Measurements from ENCODE around the gene TAS2R46.
"Not testable (repeated sequence)": the region's sequence is repeated elsewhere in the genome, so short reads cannot be mapped to it uniquely, and the experiment has no call there.

TAS2R46 gene

GRCh38 chr12:11039171-11039570 lies 22.9 kb downstream of the TAS2R46 start:
- no peak for DNase-seq (ENCODE audit: low read depth)

GRCh38 chr12:11033959-11034358 lies 28.1 kb downstream of the TAS2R46 start:
- DNase-seq (ENCODE audit: low read depth), result not testable (repeated sequence)

- no peak for DNase-seq (ENCODE audit: low read depth)
These were observed 30.8 kb downstream of the TAS2R46 start, which contains the start of gene TAS2R31 for GRCh38 chr12:11031307-11031706. TAS2R31 (minus strand) TSS chr12:11031407; CDS start chr12:11031335, 72 bp downstream.

GRCh38 chr12:11026118-11026517 lies 36.0 kb downstream of the TAS2R46 start:
- DNase-seq (ENCODE audit: low read depth), result no peak

GRCh38 chr12:11023387-11023786 lies 38.7 kb downstream of the TAS2R46 start:
- no peak for DNase-seq (ENCODE audit: low read depth)

GRCh38 chr12:11022520-11022919 lies 39.6 kb downstream of the TAS2R46 start, which contains the start of gene TAS2R19:
TAS2R19 (minus strand) TSS chr12:11022620; CDS start chr12:11022571, 49 bp downstream.
- no peak for DNase-seq (ENCODE audit: low read depth)

- no peak for DNase-seq (ENCODE audit: low read depth)
These were observed 45.2 kb downstream of the TAS2R46 start for GRCh38 chr12:11016937-11017336.

- no peak for DNase-seq (ENCODE audit: low read depth)
These were observed 46.2 kb downstream of the TAS2R46 start for GRCh38 chr12:11015775-11016430.

GRCh38 chr12:11014234-11014633 lies 47.9 kb downstream of the TAS2R46 start:
- no peak for DNase-seq (ENCODE audit: low read depth)
